Raji (cell line): ENCODE results near the gene SUSD1.

Source experiments
- POLR2A ChIP-seq: IDR thresholded peaks from 2 replicates; pipeline ENCODE4 v1.6.1; 2011; ENCODE audit warnings: low read depth, low read length, control low read depth; ENCODE audit not compliant: insufficient read depth

The SUSD1 gene

GRCh38 chr9:111992523-111992922 is 182.6 kb downstream of the SUSD1 start:
- no peak for TF ChIP-seq POLR2A

- TF ChIP-seq POLR2A, result no peak
Observed at GRCh38 chr9:111991179-111991578, 183.9 kb downstream of the SUSD1 start.
